ENCODE measurements around the gene ANTXRL. TPM values are rescaled to one million over a fixed set of nuclear protein-coding genes. Genes with fewer than 3 reads are reported as not detected.
"Not testable (repeated sequence)": the region's sequence is repeated elsewhere in the genome, so short reads cannot be mapped to it uniquely, and the experiment has no call there.

Gene ANTXRL
- total RNA-seq, 4 donors from 2014 or later, result not detected

DNA sequence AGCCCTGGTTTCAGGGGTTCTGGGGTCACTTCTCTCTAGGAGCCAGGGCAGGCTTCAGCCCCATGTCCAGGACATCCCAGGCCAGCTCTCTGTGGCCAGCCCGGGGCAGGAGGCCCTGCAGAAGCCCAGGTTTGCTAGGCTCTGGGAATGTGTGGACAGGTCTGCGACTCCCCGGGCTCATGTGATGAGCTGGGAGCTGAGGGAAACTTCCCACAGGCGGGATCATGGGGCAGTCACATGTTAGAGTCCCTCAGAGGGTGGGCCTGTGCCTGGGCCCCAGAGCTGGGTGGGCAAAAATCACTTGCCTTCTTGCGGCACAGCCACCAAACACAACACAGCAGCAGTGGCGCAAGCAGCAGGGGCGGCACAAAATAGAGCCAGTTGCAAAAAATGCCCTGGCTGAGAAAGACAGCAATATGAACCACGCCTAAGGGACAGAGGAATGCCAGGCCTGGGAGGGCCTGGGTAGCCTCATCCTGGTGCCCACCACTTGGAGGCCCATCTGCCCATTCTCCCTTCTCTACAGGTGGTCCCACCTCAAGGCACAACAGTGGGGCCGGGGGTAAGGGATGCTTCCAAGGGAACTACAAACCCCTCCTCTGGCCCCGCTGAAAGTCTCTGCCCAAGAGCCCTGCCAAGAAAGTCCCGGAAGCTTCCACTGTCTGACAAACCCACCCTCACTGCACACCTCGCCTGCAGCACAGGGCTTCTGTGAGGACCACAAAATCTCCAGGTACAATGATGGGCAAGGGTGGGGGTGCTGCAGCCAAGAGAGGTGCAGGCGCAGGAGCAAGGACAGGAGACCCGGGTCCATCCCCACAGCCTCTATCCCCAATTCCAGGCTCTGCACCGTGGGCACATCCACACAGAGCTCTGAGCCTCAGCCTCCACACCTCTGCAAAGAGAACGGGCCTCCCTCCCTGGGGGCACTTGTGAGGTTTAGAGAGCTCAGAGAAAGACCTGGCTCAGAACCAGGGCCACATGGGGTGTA, 34.6 kb upstream of the ANTXRL start:
- Histone ChIP-seq H3K4me1 (no peaks in the 10 kb centered on the region), H3K36me3 (no peaks in the 10 kb centered on the region), H3K27me3 (no peaks in the 10 kb centered on the region), H3K27ac (no peak overlapping the region), H3K9me3 (no peaks in the 10 kb centered on the region), H3K4me3 (no peak overlapping the region)
- no peak for ATAC-seq
- WGBS, 2 donors (ENCODE audit: low coverage in 1 of 2), result 90 to 100% methylated on average over 1 to 2 of the region's 16 CpGs
- TF ChIP-seq EP300 (IDR thresholded peaks at IDR 0.05) (no peak), POLR2A (IDR thresholded peaks at IDR 0.05) (no peak), POLR2AphosphoS5 (IDR thresholded peaks at IDR 0.05) (no peak)
- TF ChIP-seq, protein P1, sequence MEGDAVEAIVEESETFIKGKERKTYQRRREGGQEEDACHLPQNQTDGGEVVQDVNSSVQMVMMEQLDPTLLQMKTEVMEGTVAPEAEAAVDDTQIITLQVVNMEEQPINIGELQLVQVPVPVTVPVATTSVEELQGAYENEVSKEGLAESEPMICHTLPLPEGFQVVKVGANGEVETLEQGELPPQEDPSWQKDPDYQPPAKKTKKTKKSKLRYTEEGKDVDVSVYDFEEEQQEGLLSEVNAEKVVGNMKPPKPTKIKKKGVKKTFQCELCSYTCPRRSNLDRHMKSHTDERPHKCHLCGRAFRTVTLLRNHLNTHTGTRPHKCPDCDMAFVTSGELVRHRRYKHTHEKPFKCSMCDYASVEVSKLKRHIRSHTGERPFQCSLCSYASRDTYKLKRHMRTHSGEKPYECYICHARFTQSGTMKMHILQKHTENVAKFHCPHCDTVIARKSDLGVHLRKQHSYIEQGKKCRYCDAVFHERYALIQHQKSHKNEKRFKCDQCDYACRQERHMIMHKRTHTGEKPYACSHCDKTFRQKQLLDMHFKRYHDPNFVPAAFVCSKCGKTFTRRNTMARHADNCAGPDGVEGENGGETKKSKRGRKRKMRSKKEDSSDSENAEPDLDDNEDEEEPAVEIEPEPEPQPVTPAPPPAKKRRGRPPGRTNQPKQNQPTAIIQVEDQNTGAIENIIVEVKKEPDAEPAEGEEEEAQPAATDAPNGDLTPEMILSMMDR (IDR thresholded peaks at IDR 0.05), result no peak

DNA sequence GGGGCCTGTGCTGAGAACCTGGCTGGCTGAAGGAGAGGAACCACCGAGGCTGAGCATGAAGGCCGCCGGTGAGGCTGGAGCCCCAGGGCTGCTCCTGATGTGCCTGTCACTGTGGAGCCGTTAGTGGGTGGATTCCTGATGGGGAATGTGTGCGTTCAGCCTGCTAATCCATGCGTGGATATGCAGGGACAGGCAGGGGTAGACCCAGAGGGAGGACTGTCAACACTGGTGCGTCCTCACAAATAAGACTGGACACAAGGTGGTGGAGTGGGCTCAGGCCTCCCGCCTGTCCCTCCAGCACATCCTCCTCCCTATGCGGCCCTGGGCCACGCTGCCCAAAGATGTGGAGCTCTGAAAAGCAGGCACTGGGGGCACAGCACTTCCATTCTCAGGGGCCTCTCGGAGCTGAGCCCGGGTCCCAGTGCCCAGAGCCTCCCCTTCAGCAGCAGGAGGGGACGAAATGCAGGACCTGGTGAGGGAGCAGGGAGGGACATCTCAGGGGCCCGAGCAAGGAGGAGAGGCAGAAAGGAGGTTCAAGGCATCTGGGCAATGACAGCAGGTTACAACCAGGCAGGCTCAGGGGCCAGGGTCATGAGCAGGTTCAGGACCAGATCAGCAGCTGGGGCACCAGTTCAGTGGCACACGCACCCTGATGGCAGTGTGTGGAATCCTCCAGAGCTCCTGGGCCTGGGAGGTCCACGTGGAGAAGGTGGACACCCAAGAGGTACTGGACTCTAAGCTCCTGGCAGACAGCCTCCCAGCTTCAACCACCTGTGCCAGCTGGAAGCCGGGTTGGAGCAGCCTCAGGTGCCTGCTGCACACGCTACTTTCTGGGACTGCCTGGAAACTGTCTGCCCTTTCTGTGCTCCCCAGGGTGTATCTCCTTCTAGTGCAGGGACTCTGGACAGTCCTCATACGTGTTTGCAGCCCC, 33.5 kb upstream of the ANTXRL start:
- 79 to 100% methylated on average over 2 to 11 of the region's 19 CpGs for WGBS, 2 donors (ENCODE audit: low coverage in 1 of 2)
- no peak for ATAC-seq
- Histone ChIP-seq H3K36me3 (no peaks in the 10 kb centered on the region), H3K27ac (no peak overlapping the region), H3K9me3 (no peaks in the 10 kb centered on the region), H3K4me1 (no peaks in the 10 kb centered on the region), H3K4me3 (no peak overlapping the region), H3K27me3 (no peaks in the 10 kb centered on the region)
- TF ChIP-seq POLR2AphosphoS5 (IDR thresholded peaks at IDR 0.05), result no peak
- TF ChIP-seq, protein P1 (IDR thresholded peaks at IDR 0.05), result no peak
- TF ChIP-seq POLR2A (IDR thresholded peaks at IDR 0.05), result no peak
- TF ChIP-seq EP300 (IDR thresholded peaks at IDR 0.05), result no peak

DNA sequence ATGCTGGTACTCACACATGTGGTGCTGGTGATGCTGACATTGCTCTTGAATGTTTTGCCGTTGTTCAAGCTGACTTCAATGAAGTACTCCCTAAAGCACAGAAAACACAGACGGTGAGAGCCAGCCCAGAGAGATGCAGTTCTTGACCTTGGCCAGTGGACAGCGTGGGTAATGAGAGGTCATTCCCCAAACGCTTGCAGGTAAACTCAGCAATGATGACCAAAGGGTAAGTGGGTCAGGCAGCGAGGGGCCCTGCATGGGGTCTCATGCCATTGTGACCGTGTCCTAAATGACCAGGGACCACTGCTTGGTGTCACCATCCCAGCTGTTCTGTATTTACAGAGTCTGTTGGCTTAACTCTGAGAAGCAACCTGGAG, 32.8 kb upstream of the ANTXRL start:
- H3K27me3 ChIP-seq, result no peaks in the 10 kb centered on the region
- H3K4me3 ChIP-seq, result no peak overlapping the region
- H3K4me1 ChIP-seq, result no peaks in the 10 kb centered on the region
- ATAC-seq, result no peak
- TF ChIP-seq, protein P1 (IDR thresholded peaks at IDR 0.05), result no peak
- TF ChIP-seq EP300 (IDR thresholded peaks at IDR 0.05) (no peak), POLR2AphosphoS5 (IDR thresholded peaks at IDR 0.05) (no peak), POLR2A (IDR thresholded peaks at IDR 0.05) (no peak)
- no peaks in the 10 kb centered on the region for H3K9me3 ChIP-seq
- WGBS, 2 donors (ENCODE audit: low coverage in 1 of 2), result 85% methylated on average over 2 of the region's 6 CpGs; no CpG with 5 or more reads in 1 of the 2 donors
- no peak overlapping the region for H3K27ac ChIP-seq
- H3K36me3 ChIP-seq, result no peaks in the 10 kb centered on the region

DNA sequence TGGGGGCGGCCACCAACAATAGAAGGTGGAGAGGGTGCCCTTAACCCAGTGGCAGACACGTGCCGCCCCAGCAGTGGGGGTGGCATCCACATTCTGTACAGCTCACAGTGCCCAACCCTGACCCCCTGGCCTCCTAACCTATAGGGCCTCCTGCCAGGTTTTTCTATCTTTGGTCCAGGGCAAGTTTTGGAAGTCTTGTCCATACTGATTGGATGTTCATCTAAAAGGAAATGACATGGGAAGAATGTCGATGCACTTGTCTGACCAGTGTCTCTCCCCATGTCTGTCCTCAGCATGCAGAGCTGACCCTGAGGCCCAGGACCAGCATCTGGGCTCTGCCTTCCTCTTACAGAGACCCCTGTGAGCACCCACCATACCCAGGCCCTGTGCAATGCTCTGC, 32.3 kb upstream of the ANTXRL start:
- no peaks in the 10 kb centered on the region for H3K27me3 ChIP-seq
- no peak for TF ChIP-seq EP300 (IDR thresholded peaks at IDR 0.05)
- TF ChIP-seq, protein P1 (IDR thresholded peaks at IDR 0.05), result no peak
- no peak for TF ChIP-seq POLR2A (IDR thresholded peaks at IDR 0.05)
- TF ChIP-seq POLR2AphosphoS5 (IDR thresholded peaks at IDR 0.05), result no peak
- H3K9me3 ChIP-seq, result no peaks in the 10 kb centered on the region
- H3K27ac ChIP-seq, result no peak overlapping the region
- no peak for ATAC-seq
- no peaks in the 10 kb centered on the region for H3K36me3 ChIP-seq
- no peak overlapping the region for H3K4me3 ChIP-seq
- 100% methylated on average over 1 of the region's 4 CpGs; no CpG with 5 or more reads in 1 of the 2 donors for WGBS, 2 donors (ENCODE audit: low coverage in 1 of 2)
- no peaks in the 10 kb centered on the region for H3K4me1 ChIP-seq

DNA sequence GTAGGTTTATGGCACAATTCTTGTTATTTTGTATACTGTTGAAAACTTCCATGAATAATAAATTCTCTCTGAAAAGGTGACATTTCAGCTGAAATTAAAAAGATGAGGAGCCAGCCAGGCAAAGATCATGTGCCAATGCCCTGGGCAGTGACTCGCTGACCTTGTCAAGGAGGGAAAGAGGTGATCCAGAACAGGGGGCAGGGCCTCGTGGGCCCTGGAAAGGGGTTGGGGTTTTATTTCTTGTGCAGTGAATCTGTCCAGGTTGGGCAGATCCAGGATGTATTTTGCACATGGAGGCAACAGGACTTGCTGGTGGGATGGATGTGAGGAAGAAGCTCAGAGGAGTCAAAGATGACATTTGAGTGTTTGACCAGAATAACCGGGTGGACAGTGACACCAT, 31.6 kb upstream of the ANTXRL start:
- not testable (repeated sequence) for ATAC-seq, H3K4me1 ChIP-seq, H3K4me3 ChIP-seq, H3K27me3 ChIP-seq, H3K36me3 ChIP-seq, H3K9me3 ChIP-seq, H3K27ac ChIP-seq
- 73 to 83% methylated on average over 2 of the region's 3 CpGs for WGBS, 2 donors (ENCODE audit: low coverage in 1 of 2)
